ENCODE data around the gene PPIP5K2. TPM values are rescaled to one million over a fixed set of nuclear protein-coding genes. Genes with fewer than 3 reads are reported as not detected.
A peak's percentile ranks its signal among the peaks of the same experiment; 100 is the strongest.

The PPIP5K2 gene
- total RNA-seq, 1 donor from 2014 or later = 24.6 TPM

GRCh38 chr5:103259705-103260355 is 139.7 kb downstream of the PPIP5K2 start:
- Histone ChIP-seq H3K27me3 (no peaks in the 10 kb centered on the region), H3K36me3 (no peaks in the 10 kb centered on the region), H3K4me1 (peaks cover 13% of the 10 kb centered on the region), H3K27ac (peak overlapping the region; percentile 86), H3K9me3 (no peaks in the 10 kb centered on the region), H3K4me3 (peak overlapping the region; percentile 87 to 99)
- TF ChIP-seq POLR2AphosphoS5 (IDR thresholded peaks at IDR 0.05; ENCODE audit: insufficient read depth in 1 of 2, low read depth in 1 of 2) = no peak
- TF ChIP-seq CTCF (IDR thresholded peaks at IDR 0.05) = no peak
- no peak for TF ChIP-seq POLR2A (IDR thresholded peaks at IDR 0.05)
- DNase-seq (ENCODE audit: extremely low spot score in 2 of 2) = no peak
- intact Hi-C loops (cut with DNase I) = no loop called here

GRCh38 chr5:103260951-103261350 is 140.8 kb downstream of the PPIP5K2 start:
- no peak for DNase-seq (ENCODE audit: extremely low spot score in 2 of 2)
- Histone ChIP-seq H3K27ac (no peak overlapping the region), H3K4me3 (no peak overlapping the region), H3K4me1 (peaks cover 13% of the 10 kb centered on the region), H3K36me3 (no peaks in the 10 kb centered on the region), H3K27me3 (no peaks in the 10 kb centered on the region), H3K9me3 (no peaks in the 10 kb centered on the region)
- intact Hi-C loops (cut with DNase I) = no loop called here
- TF ChIP-seq POLR2AphosphoS5 (IDR thresholded peaks at IDR 0.05; ENCODE audit: insufficient read depth in 1 of 2, low read depth in 1 of 2) (no peak), POLR2A (IDR thresholded peaks at IDR 0.05) (no peak), CTCF (IDR thresholded peaks at IDR 0.05) (no peak)

Other genes with a start within 250 kb of the PPIP5K2 start
- 5.4 TPM for gene GIN1, start 163 bp upstream of the PPIP5K2 start, total RNA-seq
- 6.9 TPM for gene MACIR, start 138.5 kb downstream of the PPIP5K2 start, total RNA-seq